ENCODE data around the gene PLOD1.
"Not testable (repeated sequence)": the region's sequence is repeated elsewhere in the genome, so short reads cannot be mapped to it uniquely, and the experiment has no call there.

PLOD1 gene

DNA sequence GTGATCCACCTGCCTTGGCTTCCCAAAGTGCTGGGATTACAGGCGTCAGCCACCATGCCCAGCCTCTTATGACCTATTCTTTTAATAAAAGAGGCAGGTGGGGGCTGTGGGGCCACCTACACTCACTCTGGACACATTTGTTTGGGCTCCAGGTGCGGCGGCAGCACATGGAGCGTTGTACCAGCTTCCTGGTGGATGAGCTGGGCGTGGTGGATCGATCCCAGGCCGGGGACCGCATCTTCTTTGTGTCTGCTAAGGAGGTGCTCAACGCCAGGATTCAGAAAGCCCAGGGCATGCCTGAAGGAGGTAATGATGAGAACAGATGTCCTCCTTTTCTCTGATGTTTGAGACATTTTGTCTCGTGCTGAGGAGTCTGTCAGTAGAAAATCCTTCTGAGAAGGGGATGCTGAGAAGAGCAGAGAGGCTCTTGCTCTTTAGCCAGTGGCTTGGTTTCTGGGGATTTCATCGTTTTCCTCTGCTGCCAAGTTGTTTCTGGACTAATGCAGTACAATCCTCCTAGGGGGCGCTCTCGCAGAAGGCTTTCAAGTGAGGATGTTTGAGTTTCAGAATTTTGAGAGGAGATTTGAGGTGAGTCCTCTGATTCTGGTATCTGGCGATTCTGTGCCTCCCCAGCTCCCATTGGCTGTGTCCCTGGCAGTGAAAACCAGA lies 66.9 kb downstream of the PLOD1 start:
- Histone ChIP-seq H3K36me3 (ENCODE audit: control insufficient read depth in 2 of 2, insufficient read depth in 2 of 2, low read length in 2 of 2) (peaks cover 76 to 78% of the 10 kb centered on the region in 2 donors), H3K4me3 (ENCODE audit: low read length in 2 of 2) (no peak overlapping the region), H3K27ac (ENCODE audit: low read depth in 2 of 2, low read length in 2 of 2) (no peak overlapping the region), H3K4me1 (ENCODE audit: control insufficient read depth in 2 of 2, insufficient read depth in 2 of 2, low read length in 2 of 2) (no peaks in the 10 kb centered on the region), H3K9ac (ENCODE audit: low read depth in 1 of 2, low read length in 2 of 2) (no peak overlapping the region), H3K27me3 (ENCODE audit: control insufficient read depth in 2 of 2, insufficient read depth in 2 of 2, low read length in 2 of 2) (no peaks in the 10 kb centered on the region), H3K9me3 (ENCODE audit: control insufficient read depth in 2 of 2, low read length in 2 of 2) (no peaks in the 10 kb centered on the region)

DNA sequence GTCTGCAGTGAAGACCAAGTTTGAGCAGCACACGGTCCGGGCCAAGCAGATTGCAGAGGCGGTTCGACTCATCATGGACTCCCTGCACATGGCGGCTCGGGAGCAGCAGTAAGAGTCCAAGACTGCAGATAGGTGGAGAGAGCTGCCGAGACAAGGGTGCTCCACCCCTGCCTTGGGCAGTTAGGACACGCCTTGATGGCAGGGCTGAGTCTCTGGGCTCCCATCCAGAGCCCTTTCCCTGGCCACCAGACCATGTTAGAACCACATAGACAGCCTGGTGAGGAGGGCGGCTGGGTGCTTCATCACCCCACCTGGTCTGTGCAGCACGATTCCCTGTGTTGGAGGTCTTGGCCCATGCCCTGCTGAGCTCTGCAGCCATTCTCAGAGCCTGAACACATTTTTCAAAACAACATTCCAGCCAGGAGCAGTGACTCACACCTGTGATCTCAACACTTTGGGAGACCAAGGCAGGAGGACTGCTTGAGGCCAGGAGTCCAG lies 67.5 kb downstream of the PLOD1 start:
- no peaks in the 10 kb centered on the region for H3K27me3 ChIP-seq (ENCODE audit: control insufficient read depth in 2 of 2, insufficient read depth in 2 of 2, low read length in 2 of 2)
- no peak overlapping the region for H3K27ac ChIP-seq (ENCODE audit: low read depth in 2 of 2, low read length in 2 of 2)
- peaks cover 77 to 79% of the 10 kb centered on the region in 2 donors for H3K36me3 ChIP-seq (ENCODE audit: control insufficient read depth in 2 of 2, insufficient read depth in 2 of 2, low read length in 2 of 2)
- H3K9me3 ChIP-seq (ENCODE audit: control insufficient read depth in 2 of 2, low read length in 2 of 2), result no peaks in the 10 kb centered on the region
- H3K9ac ChIP-seq (ENCODE audit: low read depth in 1 of 2, low read length in 2 of 2), result no peak overlapping the region
- H3K4me3 ChIP-seq (ENCODE audit: low read length in 2 of 2), result no peak overlapping the region
- no peaks in the 10 kb centered on the region for H3K4me1 ChIP-seq (ENCODE audit: control insufficient read depth in 2 of 2, insufficient read depth in 2 of 2, low read length in 2 of 2)

DNA sequence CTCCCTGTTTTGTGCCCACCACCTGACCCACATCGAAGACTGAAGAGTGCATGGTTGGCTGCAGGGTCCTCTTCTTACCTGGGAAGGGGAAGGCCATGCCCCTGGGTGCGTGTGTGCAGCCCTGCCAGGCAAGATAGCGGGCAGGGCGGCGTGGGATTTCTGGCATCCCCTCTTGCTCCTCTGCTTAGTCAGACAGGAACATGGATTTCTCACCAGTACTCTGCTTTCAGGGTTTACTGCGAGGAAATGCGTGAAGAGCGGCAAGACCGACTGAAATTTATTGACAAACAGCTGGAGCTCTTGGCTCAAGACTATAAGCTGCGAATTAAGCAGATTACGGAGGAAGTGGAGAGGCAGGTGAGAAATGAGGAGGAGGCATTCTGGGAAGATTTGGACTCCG lies 69.2 kb downstream of the PLOD1 start:
- H3K9ac ChIP-seq (ENCODE audit: low read depth in 1 of 2, low read length in 2 of 2), result no peak overlapping the region

DNA sequence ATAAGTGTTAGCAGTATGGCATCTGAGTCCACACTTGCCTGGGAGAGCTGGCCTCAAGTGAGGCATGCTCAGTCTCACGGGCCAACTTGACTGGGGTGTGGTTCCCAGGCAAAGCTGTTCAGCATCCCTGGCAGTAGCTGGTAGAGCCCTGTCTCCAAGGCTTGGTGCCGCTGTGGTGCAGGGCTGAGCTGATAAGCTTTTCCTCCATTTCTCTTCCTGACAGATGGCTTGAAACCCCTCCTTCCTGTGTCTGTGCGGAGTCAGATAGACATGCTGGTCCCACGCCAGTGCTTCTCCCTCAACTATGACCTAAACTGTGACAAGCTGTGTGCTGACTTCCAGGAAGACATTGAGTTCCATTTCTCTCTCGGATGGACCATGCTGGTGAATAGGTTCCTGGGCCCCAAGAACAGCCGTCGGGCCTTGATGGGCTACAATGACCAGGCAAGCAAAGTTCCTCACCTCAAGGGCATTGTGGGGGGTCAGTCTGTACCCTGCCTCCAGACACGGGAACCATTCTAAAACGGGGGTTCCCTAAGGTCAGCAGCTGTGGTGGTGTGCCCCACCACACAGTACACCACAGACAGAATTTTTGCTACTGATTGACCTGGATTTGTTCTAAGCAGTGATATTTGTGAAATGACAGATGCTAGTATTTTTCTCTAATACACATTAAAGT lies 71.1 kb downstream of the PLOD1 start:
- no peaks in the 10 kb centered on the region for H3K27me3 ChIP-seq (ENCODE audit: control insufficient read depth in 2 of 2, insufficient read depth in 2 of 2, low read length in 2 of 2)
- no peak overlapping the region for H3K4me3 ChIP-seq (ENCODE audit: low read length in 2 of 2)
- no peaks in the 10 kb centered on the region for H3K4me1 ChIP-seq (ENCODE audit: control insufficient read depth in 2 of 2, insufficient read depth in 2 of 2, low read length in 2 of 2)
- H3K9me3 ChIP-seq (ENCODE audit: control insufficient read depth in 2 of 2, low read length in 2 of 2), result no peaks in the 10 kb centered on the region
- no peak overlapping the region for H3K9ac ChIP-seq (ENCODE audit: low read depth in 1 of 2, low read length in 2 of 2)
- no peak overlapping the region for H3K27ac ChIP-seq (ENCODE audit: low read depth in 2 of 2, low read length in 2 of 2)
- H3K36me3 ChIP-seq (ENCODE audit: control insufficient read depth in 2 of 2, insufficient read depth in 2 of 2, low read length in 2 of 2), result peaks cover 73 to 78% of the 10 kb centered on the region in 2 donors

More for the DNA sequence above, 69.2 kb downstream of the PLOD1 start:
- no peak overlapping the region for H3K4me3 ChIP-seq (ENCODE audit: low read length in 2 of 2)
- no peaks in the 10 kb centered on the region for H3K27me3 ChIP-seq (ENCODE audit: control insufficient read depth in 2 of 2, insufficient read depth in 2 of 2, low read length in 2 of 2)
- peaks cover 73 to 75% of the 10 kb centered on the region in 2 donors for H3K36me3 ChIP-seq (ENCODE audit: control insufficient read depth in 2 of 2, insufficient read depth in 2 of 2, low read length in 2 of 2)
- H3K9me3 ChIP-seq (ENCODE audit: control insufficient read depth in 2 of 2, low read length in 2 of 2), result no peaks in the 10 kb centered on the region
- H3K27ac ChIP-seq (ENCODE audit: low read depth in 2 of 2, low read length in 2 of 2), result no peak overlapping the region
- no peaks in the 10 kb centered on the region for H3K4me1 ChIP-seq (ENCODE audit: control insufficient read depth in 2 of 2, insufficient read depth in 2 of 2, low read length in 2 of 2)

DNA sequence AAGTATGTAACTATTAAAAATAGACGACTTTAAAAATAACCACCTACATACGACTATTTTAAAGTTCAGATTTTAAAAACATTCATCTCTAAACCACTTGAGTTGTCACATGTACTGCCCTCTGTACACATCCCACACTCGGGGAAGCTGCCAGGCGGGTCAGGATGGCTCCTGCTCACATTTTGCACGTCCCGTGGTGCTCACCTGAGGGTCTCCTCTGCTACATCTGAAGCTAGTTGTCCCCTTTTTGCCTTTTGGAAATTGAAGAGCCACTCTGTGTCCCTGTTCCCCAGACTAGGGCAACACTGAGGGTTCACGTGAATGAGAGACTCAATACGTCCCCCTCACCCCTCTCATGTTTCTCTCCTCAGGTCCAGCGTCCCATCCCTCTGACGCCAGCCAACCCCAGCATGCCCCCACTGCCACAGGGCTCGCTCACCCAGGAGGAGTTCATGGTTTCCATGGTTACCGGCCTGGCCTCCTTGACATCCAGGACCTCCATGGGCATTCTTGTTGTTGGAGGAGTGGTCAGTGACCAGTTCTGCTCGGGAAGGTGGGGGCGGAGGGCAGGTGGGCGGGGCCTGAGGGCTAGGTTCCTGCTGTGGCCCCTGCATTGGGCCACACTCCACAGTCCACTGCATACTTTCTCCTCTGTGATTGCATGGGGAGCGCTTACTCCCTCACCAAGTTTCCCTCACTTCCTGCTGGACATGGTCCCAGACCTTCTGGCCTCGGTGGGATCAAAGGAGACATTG lies 71.8 kb downstream of the PLOD1 start:
- no peak overlapping the region for H3K4me3 ChIP-seq (ENCODE audit: low read length in 2 of 2)
- no peak overlapping the region for H3K9ac ChIP-seq (ENCODE audit: low read depth in 1 of 2, low read length in 2 of 2)
- H3K27me3 ChIP-seq (ENCODE audit: control insufficient read depth in 2 of 2, insufficient read depth in 2 of 2, low read length in 2 of 2), result no peaks in the 10 kb centered on the region
- no peaks in the 10 kb centered on the region for H3K4me1 ChIP-seq (ENCODE audit: control insufficient read depth in 2 of 2, insufficient read depth in 2 of 2, low read length in 2 of 2)
- H3K27ac ChIP-seq (ENCODE audit: low read depth in 2 of 2, low read length in 2 of 2), result no peak overlapping the region
- H3K36me3 ChIP-seq (ENCODE audit: control insufficient read depth in 2 of 2, insufficient read depth in 2 of 2, low read length in 2 of 2), result peaks cover 73 to 81% of the 10 kb centered on the region in 2 donors
- no peaks in the 10 kb centered on the region for H3K9me3 ChIP-seq (ENCODE audit: control insufficient read depth in 2 of 2, low read length in 2 of 2)

DNA sequence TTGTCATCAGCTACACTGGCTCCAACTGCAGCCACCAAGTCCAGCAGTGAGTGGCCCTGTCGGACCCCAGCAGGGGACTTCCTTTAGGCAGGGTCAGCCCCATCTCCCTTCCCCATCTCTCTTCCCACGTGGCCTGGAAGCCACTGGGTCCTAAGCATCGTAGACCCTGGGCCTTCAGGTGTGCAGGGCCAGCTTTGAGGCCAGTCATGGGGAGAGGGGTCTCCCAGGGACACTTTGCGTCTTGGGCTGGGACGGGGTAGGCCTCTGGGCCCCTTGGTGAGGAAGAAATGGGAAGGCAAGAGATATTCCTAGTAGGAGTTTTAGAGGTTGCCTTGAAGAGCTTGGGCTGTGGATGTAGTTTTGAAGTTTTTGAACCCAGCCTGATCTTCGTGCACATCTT lies 72.7 kb downstream of the PLOD1 start:
- no peaks in the 10 kb centered on the region for H3K4me1 ChIP-seq (ENCODE audit: control insufficient read depth in 2 of 2, insufficient read depth in 2 of 2, low read length in 2 of 2)
- no peaks in the 10 kb centered on the region for H3K27me3 ChIP-seq (ENCODE audit: control insufficient read depth in 2 of 2, insufficient read depth in 2 of 2, low read length in 2 of 2)
- H3K36me3 ChIP-seq (ENCODE audit: control insufficient read depth in 2 of 2, insufficient read depth in 2 of 2, low read length in 2 of 2), result peaks cover 71 to 81% of the 10 kb centered on the region in 2 donors
- H3K9ac ChIP-seq (ENCODE audit: low read depth in 1 of 2, low read length in 2 of 2), result no peak overlapping the region
- H3K4me3 ChIP-seq (ENCODE audit: low read length in 2 of 2), result no peak overlapping the region
- no peak overlapping the region for H3K27ac ChIP-seq (ENCODE audit: low read depth in 2 of 2, low read length in 2 of 2)
- H3K9me3 ChIP-seq (ENCODE audit: control insufficient read depth in 2 of 2, low read length in 2 of 2), result no peaks in the 10 kb centered on the region

DNA sequence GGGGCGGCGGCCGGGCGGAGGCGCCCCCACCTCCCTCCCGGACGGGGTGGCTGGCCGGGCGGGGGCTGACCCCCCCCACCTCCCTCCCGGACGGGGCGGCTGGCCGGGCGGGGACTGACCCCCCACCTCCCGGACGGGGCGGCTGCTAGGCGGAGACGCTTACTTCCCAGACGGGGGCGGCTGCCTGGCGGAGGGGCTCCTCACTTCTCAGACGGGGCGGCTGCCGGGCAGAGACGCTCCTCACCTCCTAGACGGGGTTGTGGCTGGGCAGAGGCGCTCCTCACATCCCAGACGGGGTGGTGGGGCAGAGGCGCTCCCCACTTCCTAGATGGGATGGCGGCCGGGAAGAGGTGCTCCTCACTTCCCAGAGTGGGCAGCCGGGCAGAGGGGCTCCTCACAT lies 73.8 kb downstream of the PLOD1 start:
- not testable (repeated sequence) for H3K9me3 ChIP-seq (ENCODE audit: control insufficient read depth in 2 of 2, low read length in 2 of 2); H3K27me3 ChIP-seq (ENCODE audit: control insufficient read depth in 2 of 2, insufficient read depth in 2 of 2, low read length in 2 of 2); H3K4me1 ChIP-seq (ENCODE audit: control insufficient read depth in 2 of 2, insufficient read depth in 2 of 2, low read length in 2 of 2); H3K9ac ChIP-seq (ENCODE audit: low read depth in 1 of 2, low read length in 2 of 2); H3K4me3 ChIP-seq (ENCODE audit: low read length in 2 of 2); H3K27ac ChIP-seq (ENCODE audit: low read depth in 2 of 2, low read length in 2 of 2)
- peaks cover 68 to 81% of the 10 kb centered on the region in 2 donors for H3K36me3 ChIP-seq (ENCODE audit: control insufficient read depth in 2 of 2, insufficient read depth in 2 of 2, low read length in 2 of 2)

DNA sequence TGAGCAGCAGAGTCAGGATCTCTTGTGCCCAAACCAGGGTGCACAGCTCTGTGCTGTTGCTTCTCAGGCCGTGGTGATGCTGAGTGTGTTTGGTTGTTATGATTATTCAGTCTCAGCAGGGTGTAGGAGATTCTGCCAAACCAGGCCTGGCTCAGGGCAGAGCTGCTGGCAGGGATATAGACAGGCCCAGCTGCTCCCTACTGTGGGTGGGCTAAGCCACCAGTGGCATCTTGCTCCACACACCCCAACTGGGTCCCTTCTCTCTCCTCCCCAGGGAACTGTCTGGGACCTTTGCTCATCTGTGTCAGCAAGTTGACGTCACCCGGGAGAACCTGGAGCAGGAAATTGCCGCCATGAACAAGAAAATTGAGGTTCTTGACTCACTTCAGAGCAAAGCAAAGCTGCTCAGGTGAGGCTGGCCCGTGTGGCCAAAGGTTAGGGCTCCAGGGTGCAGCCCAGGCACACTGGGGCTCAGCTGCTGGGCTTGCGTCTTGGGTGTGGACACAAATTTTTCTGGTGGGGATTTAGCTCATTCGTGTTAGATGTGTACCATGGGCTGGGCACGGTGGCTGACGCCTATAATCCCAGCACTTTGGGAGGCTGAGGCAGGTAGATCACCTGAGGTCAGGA lies 74.9 kb downstream of the PLOD1 start:
- Histone ChIP-seq H3K4me1 (ENCODE audit: control insufficient read depth in 2 of 2, insufficient read depth in 2 of 2, low read length in 2 of 2) (no peaks in the 10 kb centered on the region), H3K36me3 (ENCODE audit: control insufficient read depth in 2 of 2, insufficient read depth in 2 of 2, low read length in 2 of 2) (peaks cover 59 to 71% of the 10 kb centered on the region in 2 donors), H3K27me3 (ENCODE audit: control insufficient read depth in 2 of 2, insufficient read depth in 2 of 2, low read length in 2 of 2) (no peaks in the 10 kb centered on the region), H3K27ac (ENCODE audit: low read depth in 2 of 2, low read length in 2 of 2) (no peak overlapping the region), H3K9me3 (ENCODE audit: control insufficient read depth in 2 of 2, low read length in 2 of 2) (no peaks in the 10 kb centered on the region), H3K4me3 (ENCODE audit: low read length in 2 of 2) (no peak overlapping the region), H3K9ac (ENCODE audit: low read depth in 1 of 2, low read length in 2 of 2) (no peak overlapping the region)

DNA sequence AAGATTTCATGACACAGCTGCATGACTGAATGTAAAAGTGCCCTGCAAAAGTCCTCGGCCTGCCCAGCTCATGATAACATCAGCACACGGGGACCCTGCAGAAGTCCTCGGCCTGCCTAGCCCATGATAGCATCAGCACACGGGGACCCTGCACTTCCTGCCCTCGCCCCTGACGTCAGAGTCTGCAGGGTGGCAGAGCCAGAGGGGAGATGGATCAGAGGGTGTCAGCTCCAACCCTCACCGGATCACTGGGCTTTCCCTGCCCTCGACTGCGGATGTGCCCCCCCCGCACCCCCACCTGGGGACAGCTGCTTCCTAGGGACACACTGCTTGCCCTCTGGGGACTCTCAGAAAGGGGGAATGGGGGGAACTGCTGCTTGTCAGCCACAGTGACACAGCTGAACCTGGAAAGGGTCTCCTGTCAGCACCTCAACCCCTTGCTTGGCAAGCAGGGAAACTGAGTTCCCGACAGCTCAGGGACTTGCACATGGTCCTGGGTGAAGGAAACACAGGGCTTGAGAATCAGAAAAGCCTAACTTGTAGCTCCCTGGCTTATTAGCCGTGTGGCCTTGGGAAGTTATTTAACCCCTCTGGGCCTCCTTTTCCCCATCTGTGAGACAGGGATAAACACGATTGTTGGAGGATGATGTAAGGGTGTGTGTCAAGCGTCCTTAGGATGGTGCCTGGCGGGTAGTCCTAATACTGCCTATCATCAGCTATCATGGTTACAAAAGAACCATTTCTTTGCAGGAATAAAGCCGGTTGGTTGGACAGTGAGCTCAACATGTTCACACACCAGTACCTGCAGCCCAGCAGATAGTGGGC lies 76.4 kb downstream of the PLOD1 start:
- Histone ChIP-seq H3K9ac (ENCODE audit: low read depth in 1 of 2, low read length in 2 of 2) (no peak overlapping the region), H3K36me3 (ENCODE audit: control insufficient read depth in 2 of 2, insufficient read depth in 2 of 2, low read length in 2 of 2) (peaks cover 50 to 56% of the 10 kb centered on the region in 2 donors), H3K9me3 (ENCODE audit: control insufficient read depth in 2 of 2, low read length in 2 of 2) (no peaks in the 10 kb centered on the region), H3K4me1 (ENCODE audit: control insufficient read depth in 2 of 2, insufficient read depth in 2 of 2, low read length in 2 of 2) (no peaks in the 10 kb centered on the region), H3K4me3 (ENCODE audit: low read length in 2 of 2) (no peak overlapping the region), H3K27ac (ENCODE audit: low read depth in 2 of 2, low read length in 2 of 2) (no peak overlapping the region), H3K27me3 (ENCODE audit: control insufficient read depth in 2 of 2, insufficient read depth in 2 of 2, low read length in 2 of 2) (no peaks in the 10 kb centered on the region)
